ENCODE results near the gene FAM20A.

GRCh38 chr17:68513932-68514331 is 87.2 kb downstream of the FAM20A start:
- no peak for TF ChIP-seq CTCF (conservative IDR thresholded peaks at IDR 0.05; ENCODE audit: low read depth, low read length)
- no peak for TF ChIP-seq EZH2 (IDR thresholded peaks at IDR 0.05; ENCODE audit: low read length, unreplicated experiment)
- no peak for TF ChIP-seq EZH2phosphoT487 (IDR thresholded peaks at IDR 0.05; ENCODE audit: borderline replicate concordance, low read length)
